ENCODE measurements around the gene GON4L. TPM values are rescaled to one million over a fixed set of nuclear protein-coding genes. Genes with fewer than 3 reads are reported as not detected.
A peak's percentile ranks its signal among the peaks of the same experiment; 100 is the strongest.

The GON4L gene
- total RNA-seq, 4 donors from 2014 or later = 12.2 to 32.8 (median 18.7) TPM

- no peak for DNase-seq
- intact Hi-C loops (cut with DNase I) = no loop called here
- H3K27ac ChIP-seq = peak overlapping the region; percentile 70 to 87 (median 78)
- H3K27me3 ChIP-seq = no peaks in the 10 kb centered on the region
- H3K4me3 ChIP-seq = peak overlapping the region; percentile 55 to 81 (median 64)
- H3K36me3 ChIP-seq = peaks cover 0 to 19% (median 0%) of the 10 kb centered on the region in 3 donors
- no peaks in the 10 kb centered on the region for H3K9me3 ChIP-seq
- H3K4me1 ChIP-seq = peaks cover 0 to 7% (median 0%) of the 10 kb centered on the region in 3 donors
- WGBS, 2 donors = 67 to 76% methylated on average over 9 of the region's 9 CpGs
- TF ChIP-seq POLR2A (IDR thresholded peaks at IDR 0.05) (no peak), CTCF (IDR thresholded peaks at IDR 0.05) (no peak)
These were observed 112.2 kb downstream of the GON4L start for GRCh38 chr1:155744711-155745283.

DNA sequence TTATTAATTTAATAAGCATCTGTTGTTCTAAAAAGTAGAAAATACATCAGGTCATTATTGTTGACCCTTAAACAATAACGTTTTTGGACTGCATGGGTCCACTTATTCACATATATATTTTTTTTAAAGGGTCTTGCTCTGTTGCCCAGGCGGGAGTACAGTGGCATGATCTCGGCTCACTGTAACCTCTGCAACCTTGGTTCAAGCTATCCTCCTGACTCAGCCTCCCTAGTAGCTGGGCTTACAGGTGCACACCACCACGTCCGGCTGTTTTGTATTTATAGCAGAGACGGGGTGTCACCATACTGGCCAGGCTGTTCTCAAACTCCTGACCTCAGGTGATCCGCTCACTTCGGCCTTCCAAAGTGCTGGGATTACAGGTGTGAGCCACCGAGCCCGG, 115.1 kb downstream of the GON4L start:
- Histone ChIP-seq H3K4me1 (peaks cover 0 to 7% (median 0%) of the 10 kb centered on the region in 3 donors), H3K4me3 (no peak overlapping the region), H3K9me3 (no peaks in the 10 kb centered on the region), H3K27me3 (no peaks in the 10 kb centered on the region), H3K27ac (no peak overlapping the region), H3K36me3 (peaks cover 0 to 24% (median 10%) of the 10 kb centered on the region in 3 donors)
- intact Hi-C loops (cut with DNase I) = no loop called here
- TF ChIP-seq CTCF (IDR thresholded peaks at IDR 0.05) (no peak), POLR2A (IDR thresholded peaks at IDR 0.05) (no peak)
- no peak for DNase-seq
- 87 to 90% methylated on average over 10 of the region's 10 CpGs for WGBS, 2 donors

GRCh38 chr1:155740995-155741394, 116.0 kb downstream of the GON4L start:
- no peak for DNase-seq
- intact Hi-C loops (cut with DNase I) = no loop called here
- H3K36me3 ChIP-seq = peaks cover 0 to 33% (median 10%) of the 10 kb centered on the region in 3 donors
- no peaks in the 10 kb centered on the region for H3K9me3 ChIP-seq
- TF ChIP-seq CTCF (IDR thresholded peaks at IDR 0.05) (no peak), POLR2A (IDR thresholded peaks at IDR 0.05) (no peak)
- H3K27me3 ChIP-seq = no peaks in the 10 kb centered on the region
- no peak overlapping the region for H3K4me3 ChIP-seq
- WGBS, 2 donors = 88 to 90% methylated on average over 6 to 8 of the region's 8 CpGs
- H3K4me1 ChIP-seq = peaks cover 0 to 7% (median 0%) of the 10 kb centered on the region in 3 donors
- H3K27ac ChIP-seq = no peak overlapping the region

DNA sequence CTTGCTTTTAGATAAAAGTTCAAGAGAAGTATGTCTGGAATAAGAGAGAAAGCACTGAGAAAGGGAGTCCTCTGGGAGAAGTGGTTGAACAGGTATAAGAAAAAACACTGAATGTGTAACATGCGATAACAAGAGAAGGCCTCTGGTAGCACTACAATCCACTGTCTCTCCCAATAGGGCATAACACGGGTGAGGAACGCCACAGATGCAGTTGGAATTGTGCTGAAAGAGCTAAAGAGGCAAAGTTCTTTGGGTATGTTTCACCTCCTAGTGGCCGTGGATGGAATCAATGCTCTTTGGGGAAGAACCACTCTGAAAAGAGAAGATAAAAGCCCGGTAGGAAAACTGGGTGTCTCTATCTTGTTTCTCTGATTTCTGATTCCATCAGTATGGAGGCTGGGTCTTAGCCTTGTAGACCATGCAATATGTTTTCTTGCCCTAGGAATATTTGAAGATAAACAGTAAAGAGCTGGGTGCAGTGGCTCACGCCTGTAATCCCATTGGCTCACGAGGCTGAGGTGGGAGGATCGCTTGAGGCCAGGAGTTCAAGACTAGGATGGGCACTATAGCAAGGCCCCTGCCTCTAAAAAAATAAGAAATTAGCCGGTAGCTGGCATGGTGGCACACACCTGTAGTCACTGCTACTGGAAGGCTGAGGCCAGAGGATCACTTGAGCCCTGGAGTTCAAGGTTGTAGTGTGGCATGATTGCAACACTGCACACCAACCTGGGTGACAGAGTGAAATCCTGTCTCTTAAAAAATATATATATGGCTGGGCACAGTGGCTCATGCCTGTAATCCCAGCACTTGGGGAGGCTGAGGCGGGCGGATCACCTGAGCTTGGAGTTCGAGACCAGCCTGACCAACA, 127.7 kb downstream of the GON4L start:
- Histone ChIP-seq H3K36me3 (peaks cover 0 to 83% (median 0%) of the 10 kb centered on the region in 3 donors), H3K27ac (no peak overlapping the region), H3K4me1 (peaks cover 0 to 8% (median 0%) of the 10 kb centered on the region in 3 donors), H3K27me3 (no peaks in the 10 kb centered on the region), H3K9me3 (no peaks in the 10 kb centered on the region), H3K4me3 (no peak overlapping the region)
- intact Hi-C loops (cut with DNase I) = no loop called here
- DNase-seq = no peak
- TF ChIP-seq POLR2A (IDR thresholded peaks at IDR 0.05) (no peak), CTCF (IDR thresholded peaks at IDR 0.05) (peak; percentile 39 to 76 (median 64))
- 60 to 61% methylated on average over 12 of the region's 12 CpGs for WGBS, 2 donors

GRCh38 chr1:155725142-155725541, 131.9 kb downstream of the GON4L start:
- Histone ChIP-seq H3K4me3 (no peak overlapping the region), H3K27ac (no peak overlapping the region), H3K36me3 (peaks cover 0 to 83% (median 0%) of the 10 kb centered on the region in 3 donors), H3K4me1 (peaks cover 0 to 8% (median 0%) of the 10 kb centered on the region in 3 donors), H3K27me3 (no peaks in the 10 kb centered on the region), H3K9me3 (no peaks in the 10 kb centered on the region)
- 83 to 91% methylated on average over 2 to 3 of the region's 3 CpGs for WGBS, 2 donors
- DNase-seq = no peak
- TF ChIP-seq POLR2A (IDR thresholded peaks at IDR 0.05) = no peak
- intact Hi-C loops (cut with DNase I) = no loop called here

Data from esophagus squamous epithelium (tissue), 5 donors.